ENCODE measurements around the gene TAS2R60. TPM values are rescaled to one million over a fixed set of nuclear protein-coding genes. Genes with fewer than 3 reads are reported as not detected.

Gene TAS2R60
- total RNA-seq, 1 experiment from 2014 or later, result not detected

DNA sequence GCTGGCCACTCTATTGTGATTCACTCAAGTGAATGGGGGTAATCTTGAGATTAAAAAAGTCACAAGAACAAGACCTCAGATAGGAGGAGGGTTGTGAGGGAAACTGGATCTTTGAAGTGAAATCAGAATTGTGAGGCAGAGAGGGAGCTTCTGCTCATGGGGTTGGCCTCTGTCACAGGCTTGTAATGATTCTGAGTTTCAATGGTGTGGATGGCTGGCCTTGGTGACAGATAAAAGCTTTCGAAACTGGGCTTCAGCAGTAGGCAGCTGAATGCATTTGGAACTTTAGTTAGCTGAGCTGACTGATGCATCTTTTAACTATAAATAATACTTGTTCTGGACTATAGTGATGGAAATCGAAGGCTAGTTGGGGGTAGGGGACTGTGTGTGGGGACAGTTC is 12.2 kb downstream of the TAS2R60 start:
- Histone ChIP-seq H2BK20ac (ENCODE audit: low read depth, low read length, poor library complexity, severe bottlenecking) (no peak overlapping the region), H4K20me1 (ENCODE audit: control insufficient read depth, insufficient read depth, insufficient read length) (no peaks in the 10 kb centered on the region), H3K9me3 (ENCODE audit: control insufficient read depth, low read depth, low read length) (no peaks in the 10 kb centered on the region), H4K91ac (ENCODE audit: insufficient read length, low read depth, low read length) (no peak overlapping the region), H2BK5ac (ENCODE audit: insufficient read length, low read length) (no peak overlapping the region), H3K14ac (ENCODE audit: insufficient read depth, low read length) (no peak overlapping the region), H4K5ac (ENCODE audit: insufficient read length, low read depth, low read length) (no peak overlapping the region), H3K4ac (ENCODE audit: low read depth, low read length) (no peak overlapping the region), H4K8ac (replicated peaks; ENCODE audit: insufficient read length, low read depth, low read length) (no peak overlapping the region), H2BK120ac (ENCODE audit: low read depth, low read length, poor library complexity, severe bottlenecking) (no peak overlapping the region), H3K27ac (ENCODE audit: insufficient read length, low read depth, low read length) (no peak overlapping the region), H3K23ac (ENCODE audit: insufficient read length, low read depth, low read length) (no peak overlapping the region), H3K27me3 (ENCODE audit: insufficient read depth, low read length) (no peaks in the 10 kb centered on the region), H3K23me2 (ENCODE audit: insufficient read length, low read depth, low read length, poor library complexity, severe bottlenecking) (no peaks in the 10 kb centered on the region), H2AK5ac (ENCODE audit: insufficient read length, low read length) (no peak overlapping the region), H2BK15ac (ENCODE audit: low read depth, low read length) (no peak overlapping the region), H3K18ac (ENCODE audit: insufficient read length, low read depth, low read length) (no peak overlapping the region), H3K9ac (ENCODE audit: extremely low read depth, insufficient read length, low read length) (no peak overlapping the region), H3K56ac (ENCODE audit: insufficient read length, low read depth, low read length) (no peak overlapping the region), H3K4me1 (ENCODE audit: insufficient read depth, low read length) (no peaks in the 10 kb centered on the region), H3K79me2 (ENCODE audit: insufficient read depth, low read length) (no peaks in the 10 kb centered on the region), H2BK12ac (ENCODE audit: insufficient read length, low read depth, low read length) (no peak overlapping the region), H2AFZ (ENCODE audit: low read length) (no peak overlapping the region), H3K4me2 (ENCODE audit: insufficient read depth, insufficient read length, low read length) (no peak overlapping the region), H3T11ph (ENCODE audit: low read length) (no peak overlapping the region), H3K79me1 (ENCODE audit: insufficient read depth, low read depth, low read length, poor library complexity, severe bottlenecking) (no peaks in the 10 kb centered on the region)
- WGBS (ENCODE audit: extremely low coverage, insufficient read length, low lambda C conversion rate), result no CpG with 5 or more reads among the region's 2 CpGs
- H3K9me3 Mint-ChIP-seq, result peaks cover 0 to 1% of the 10 kb centered on the region in 2 experiments; a peak in 2 of 5 replicates
- H3K4me3 Mint-ChIP-seq, result no peak overlapping the region
- H3K36me3 Mint-ChIP-seq (ENCODE audit: insufficient read depth in 1 of 3, low read depth in 3 of 3), result peaks cover 0 to 2% (median under 1%) of the 10 kb centered on the region in 3 experiments; a peak in 4 of 7 replicates
- no peak for DNase-seq
- H3K27ac Mint-ChIP-seq, result no peak overlapping the region
- peaks cover 4% of the 10 kb centered on the region in 2 experiments; a peak in 2 of 4 replicates for H3K4me1 Mint-ChIP-seq
- no peaks in the 10 kb centered on the region; the same call in 1 of the 2 replicates for H3K27me3 Mint-ChIP-seq (ENCODE audit: low read depth)
- TF ChIP-seq, protein P1, sequence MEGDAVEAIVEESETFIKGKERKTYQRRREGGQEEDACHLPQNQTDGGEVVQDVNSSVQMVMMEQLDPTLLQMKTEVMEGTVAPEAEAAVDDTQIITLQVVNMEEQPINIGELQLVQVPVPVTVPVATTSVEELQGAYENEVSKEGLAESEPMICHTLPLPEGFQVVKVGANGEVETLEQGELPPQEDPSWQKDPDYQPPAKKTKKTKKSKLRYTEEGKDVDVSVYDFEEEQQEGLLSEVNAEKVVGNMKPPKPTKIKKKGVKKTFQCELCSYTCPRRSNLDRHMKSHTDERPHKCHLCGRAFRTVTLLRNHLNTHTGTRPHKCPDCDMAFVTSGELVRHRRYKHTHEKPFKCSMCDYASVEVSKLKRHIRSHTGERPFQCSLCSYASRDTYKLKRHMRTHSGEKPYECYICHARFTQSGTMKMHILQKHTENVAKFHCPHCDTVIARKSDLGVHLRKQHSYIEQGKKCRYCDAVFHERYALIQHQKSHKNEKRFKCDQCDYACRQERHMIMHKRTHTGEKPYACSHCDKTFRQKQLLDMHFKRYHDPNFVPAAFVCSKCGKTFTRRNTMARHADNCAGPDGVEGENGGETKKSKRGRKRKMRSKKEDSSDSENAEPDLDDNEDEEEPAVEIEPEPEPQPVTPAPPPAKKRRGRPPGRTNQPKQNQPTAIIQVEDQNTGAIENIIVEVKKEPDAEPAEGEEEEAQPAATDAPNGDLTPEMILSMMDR (conservative IDR thresholded peaks at IDR 0.05), result no peak
